GM21619 (cell line): ENCODE results near the gene LLCFC1.

ENCODE experiments used
- ATAC-seq: cut with Tn5 transposase; IDR thresholded peaks from one replicate; pipeline ENCODE4 v1.9.1; 2021; ENCODE audit not compliant: unreplicated experiment

The LLCFC1 gene

DNA sequence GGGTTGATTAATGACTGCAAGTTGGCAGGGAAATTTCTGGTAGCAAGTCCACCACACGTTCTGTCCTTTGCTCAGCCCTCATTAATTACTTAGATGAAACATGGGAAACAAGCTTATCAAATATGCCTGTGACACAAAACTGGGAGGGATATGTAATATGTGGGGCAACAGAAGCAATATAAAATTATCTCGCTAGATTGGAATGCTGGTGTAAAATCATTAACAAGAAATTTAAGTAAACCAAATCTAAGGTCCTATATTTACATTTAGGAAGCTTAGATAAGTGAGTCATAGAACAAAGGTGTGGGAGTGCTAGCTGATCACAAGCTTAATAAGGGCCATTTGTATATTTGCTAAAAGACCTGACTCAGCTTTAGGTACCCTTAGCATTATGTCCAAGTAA is 29.3 kb upstream of the LLCFC1 start:
- no peak for ATAC-seq

GRCh38 chr7:142910481-142910880 is 28.8 kb upstream of the LLCFC1 start:
- ATAC-seq: no peak

DNA sequence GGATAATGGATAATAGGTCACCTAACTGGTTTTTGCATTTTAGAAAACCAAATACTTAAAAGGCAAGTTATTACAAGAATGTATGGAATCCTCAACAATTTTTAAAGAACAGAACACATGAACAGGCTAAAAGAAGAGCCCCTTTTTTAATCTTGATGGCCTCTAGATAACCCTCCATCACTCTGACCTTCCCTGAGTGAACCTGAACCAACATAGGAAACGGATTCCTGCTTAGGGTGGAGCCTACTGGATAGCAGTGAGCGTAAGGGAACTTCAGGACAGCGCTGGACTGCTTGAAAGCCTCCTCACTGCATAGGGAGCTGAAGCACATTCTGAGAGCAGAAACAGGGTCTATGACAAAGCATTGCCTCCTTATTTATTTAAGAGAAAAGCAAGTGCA is 26.2 kb upstream of the LLCFC1 start:
- ATAC-seq: no peak

GRCh38 chr7:142913566-142913965 is 25.7 kb upstream of the LLCFC1 start:
- ATAC-seq: no peak

DNA sequence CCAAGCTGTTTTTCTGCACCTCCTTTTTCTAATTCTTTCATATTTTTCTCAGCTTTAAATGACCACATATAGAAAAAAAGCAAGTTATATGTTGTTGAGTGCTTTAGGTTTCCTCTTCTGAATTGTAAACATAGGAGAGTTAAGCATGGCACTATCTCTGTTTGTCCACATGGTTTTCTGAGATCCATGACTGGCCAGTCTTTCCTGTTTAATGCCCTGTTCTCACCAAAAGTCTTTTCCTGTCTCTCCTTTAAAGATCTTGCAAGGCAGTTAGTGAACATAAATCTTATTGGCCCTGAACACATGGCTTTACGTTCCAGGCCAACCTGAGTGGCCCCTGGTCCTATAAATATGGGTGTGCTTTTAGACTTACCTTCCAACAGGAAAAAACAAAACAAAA is 25.2 kb upstream of the LLCFC1 start:
- ATAC-seq: no peak

- ATAC-seq: no peak
Observed at GRCh38 chr7:142915315-142915714, 24.0 kb upstream of the LLCFC1 start.

- no peak for ATAC-seq
Observed at GRCh38 chr7:142916508-142916907, 22.8 kb upstream of the LLCFC1 start.

DNA sequence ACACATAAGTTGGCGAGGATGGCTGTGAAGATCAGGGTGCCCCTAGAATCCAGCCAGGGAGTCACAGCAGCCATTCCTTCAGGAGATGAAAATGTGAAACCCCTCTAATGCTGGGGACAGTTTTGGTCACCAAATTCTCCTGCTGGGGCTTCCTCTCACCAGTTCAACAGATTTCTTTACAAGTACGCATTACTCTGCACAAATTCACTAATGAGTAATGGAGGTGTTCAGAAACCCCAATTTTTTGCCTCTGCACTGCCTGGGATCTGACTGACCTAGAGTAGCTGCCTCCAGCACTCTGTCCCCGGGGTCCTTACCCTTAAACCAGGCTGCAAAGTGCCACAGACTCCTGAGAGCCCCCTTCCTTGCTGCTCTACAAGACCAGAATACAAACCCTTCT is 21.8 kb upstream of the LLCFC1 start:
- ATAC-seq: no peak

DNA sequence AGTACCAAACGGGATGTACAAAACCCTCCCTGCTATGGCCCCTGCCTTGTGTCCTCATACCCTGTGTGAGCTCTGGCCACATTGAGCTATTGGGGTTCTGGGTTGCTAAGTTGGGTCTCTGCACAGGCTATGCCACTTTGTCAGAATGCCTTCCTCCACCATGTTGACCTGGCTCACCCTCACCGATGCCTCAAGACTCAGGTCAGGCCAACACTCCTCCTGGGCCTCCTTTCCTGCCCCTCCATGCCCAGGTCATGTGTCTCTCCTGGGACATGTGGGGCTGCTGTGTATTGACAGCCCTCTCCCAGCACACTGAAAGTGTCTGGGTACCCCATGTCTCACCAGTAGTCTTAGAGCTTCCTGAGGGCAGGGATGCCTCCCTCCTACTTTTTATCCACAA is 20.4 kb upstream of the LLCFC1 start:
- ATAC-seq: no peak

DNA sequence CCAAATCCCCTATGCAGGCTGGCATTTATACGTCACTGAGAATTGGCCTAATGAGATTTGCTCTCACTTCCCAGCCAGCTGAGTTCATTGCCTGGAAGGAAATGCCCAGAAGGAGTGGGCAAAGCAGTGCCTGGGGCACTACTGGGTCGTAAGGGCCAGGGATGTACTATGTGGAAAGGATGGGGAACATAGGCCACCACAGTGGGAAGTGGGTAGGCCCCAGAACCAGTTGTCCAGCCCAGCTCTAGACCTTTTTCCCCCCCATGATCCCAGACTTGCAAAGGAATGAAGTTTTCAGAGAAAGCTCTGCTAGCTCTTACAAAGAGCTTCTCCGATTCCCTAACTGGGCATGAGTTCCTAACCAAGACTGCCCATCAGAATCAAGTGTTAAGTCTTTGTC is 19.6 kb upstream of the LLCFC1 start:
- no peak for ATAC-seq

DNA sequence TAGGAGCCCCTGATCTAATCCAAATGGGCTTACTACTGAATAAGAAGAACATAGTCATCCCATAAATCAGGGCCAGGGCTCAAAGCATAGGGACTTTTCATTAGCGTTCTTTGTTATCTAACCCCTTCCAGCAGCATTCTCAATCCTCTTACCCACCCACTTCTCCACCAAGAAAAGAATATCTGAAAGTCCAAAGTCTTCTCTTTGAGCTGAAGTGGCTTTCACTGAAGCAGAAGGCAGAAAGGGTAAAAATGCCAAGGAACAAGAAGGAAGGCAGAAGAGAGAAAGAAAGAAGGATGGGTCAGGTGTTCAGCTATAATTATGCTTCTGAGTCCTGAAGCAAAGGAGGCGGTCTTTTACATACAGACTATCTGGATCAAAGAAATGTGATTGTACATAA is 15.9 kb upstream of the LLCFC1 start:
- no peak for ATAC-seq

DNA sequence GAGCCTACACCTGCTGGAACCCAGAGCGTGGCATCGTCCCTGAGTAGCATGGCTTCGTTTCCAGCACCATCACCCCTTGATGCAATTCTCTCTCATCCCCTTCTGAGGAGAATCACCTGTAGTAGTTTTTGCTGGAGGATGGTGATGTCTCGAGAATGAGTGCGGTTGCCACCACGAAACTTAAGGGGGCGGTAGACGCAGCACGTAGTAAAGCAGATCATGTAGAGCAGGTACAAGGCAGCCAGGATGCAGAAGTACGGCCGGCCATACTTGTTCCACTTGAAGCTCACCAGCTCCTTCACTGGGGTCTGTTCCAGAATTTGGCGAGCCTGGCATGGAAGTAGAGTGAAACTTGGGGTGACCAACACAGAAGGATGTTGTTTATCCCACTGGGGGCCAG is 13.9 kb upstream of the LLCFC1 start:
- ATAC-seq: no peak

DNA sequence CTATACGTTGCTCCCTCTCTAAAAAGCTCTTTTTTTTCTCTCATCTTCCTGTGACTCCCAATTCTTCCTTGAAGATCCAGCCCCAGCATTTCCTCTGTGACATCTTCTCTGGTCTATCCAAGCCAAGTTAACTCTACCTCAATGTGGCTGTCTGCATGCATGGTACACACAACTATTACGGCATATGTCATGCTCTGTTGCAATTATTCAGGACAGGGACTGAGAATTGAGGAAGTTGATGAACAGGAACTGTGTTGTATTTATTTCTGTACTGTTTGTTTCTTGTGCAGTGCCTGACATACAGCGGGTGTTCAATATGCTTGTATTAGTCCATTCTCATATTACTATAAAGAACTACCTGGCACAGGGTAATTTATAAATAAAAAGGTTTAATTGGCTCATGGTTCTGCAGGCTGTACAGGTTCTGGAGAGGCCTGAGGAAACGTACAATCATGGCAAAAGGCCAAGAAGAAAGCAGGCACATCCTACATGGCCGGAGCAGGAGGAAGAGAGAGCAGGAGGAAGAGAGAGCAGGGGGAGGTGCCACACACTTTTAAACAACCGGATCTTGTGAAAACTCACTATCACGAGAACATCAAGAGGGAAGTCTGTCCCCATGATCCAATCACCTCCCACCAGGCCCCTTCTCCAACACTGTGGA is 12.1 kb upstream of the LLCFC1 start:
- no peak for ATAC-seq

- no peak for ATAC-seq
Observed at GRCh38 chr7:142927949-142928348, 11.3 kb upstream of the LLCFC1 start.

- no peak for ATAC-seq
Observed at GRCh38 chr7:142930126-142930730, 9.1 kb upstream of the LLCFC1 start.

- no peak for ATAC-seq
Observed at GRCh38 chr7:142932386-142933091, 6.7 kb upstream of the LLCFC1 start.

DNA sequence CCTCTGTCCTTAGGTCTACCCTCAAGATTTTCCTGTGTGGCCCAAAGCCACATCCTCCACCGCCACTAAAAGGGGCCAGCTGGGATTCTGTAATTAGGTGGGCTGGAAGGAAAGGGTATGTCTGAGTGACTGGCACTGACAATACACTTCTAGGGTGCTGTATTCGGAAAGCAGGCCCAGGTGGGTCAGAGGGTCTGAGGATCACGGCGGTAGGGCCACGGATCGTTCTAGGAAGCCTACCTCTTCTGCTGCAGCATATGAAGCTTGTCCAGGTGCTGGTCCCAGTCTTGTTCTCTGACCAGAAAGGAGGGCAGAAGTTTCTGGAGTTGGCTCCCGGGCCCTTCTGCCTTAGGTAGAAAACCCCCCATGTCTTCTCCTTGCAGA is 6.2 kb upstream of the LLCFC1 start:
- no peak for ATAC-seq

DNA sequence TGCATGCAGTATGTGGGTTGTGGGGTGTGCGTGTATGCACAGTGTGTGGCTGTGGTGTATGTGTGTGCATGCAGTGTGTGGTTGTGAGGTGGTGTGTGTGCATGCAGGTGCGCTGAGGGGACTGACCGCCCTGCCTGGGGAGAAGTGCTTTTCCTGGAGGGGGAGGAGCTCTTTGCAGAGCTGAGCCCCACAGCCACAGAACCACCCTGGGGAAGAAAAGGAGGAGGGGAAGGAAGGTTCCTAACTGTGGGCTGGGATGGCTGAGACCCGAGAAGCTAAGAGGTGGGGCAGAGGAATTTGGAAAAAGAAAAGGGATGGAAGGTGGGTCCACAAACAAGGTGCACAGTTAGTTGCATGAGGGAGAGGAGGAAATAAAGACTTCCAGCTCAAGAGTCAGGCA is 5.7 kb upstream of the LLCFC1 start, which contains the start of gene TRPV5:
TRPV5 (minus strand) TSS at position 123 of the 400 bp plus-strand sequence. CDS start 287 bp downstream, outside the sequence.
- ATAC-seq: no peak

- ATAC-seq: no peak
Observed at GRCh38 chr7:142934056-142934455, 5.2 kb upstream of the LLCFC1 start.

DNA sequence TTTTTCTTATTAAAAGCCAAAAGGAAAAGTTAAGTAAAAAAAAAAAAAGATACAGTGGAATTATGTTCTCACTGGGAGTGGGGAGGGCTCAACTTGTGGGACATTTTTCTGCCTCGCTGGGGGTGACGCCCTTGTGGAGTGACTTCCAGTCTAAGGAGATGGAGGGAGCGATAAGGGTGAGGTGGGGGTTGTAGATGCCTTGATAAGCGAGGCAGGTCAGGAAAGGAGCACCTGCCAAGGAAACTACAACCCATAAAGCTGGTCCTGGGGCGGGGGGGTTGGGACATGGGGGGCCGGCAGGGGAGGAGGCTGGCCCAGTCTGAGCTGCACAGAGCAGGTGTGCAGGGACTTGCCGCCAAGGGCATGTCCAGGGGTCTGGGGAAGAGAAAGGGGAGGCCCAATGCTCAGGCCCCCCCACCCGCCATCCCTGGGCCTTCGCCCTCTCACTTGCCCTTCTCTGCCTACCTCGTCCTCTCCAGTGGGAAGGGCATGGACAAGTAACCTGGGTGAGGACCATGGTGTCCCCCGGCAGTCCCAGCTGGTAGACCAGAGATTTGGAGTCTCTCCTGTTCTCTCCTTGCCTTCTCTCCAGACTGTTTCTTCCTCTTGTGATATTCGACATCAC is 3.2 kb upstream of the LLCFC1 start:
- no peak for ATAC-seq

GRCh38 chr7:142938611-142939010 is 673 bp upstream of the LLCFC1 start:
- no peak for ATAC-seq

- ATAC-seq: no peak
Observed at GRCh38 chr7:142940966-142941535, 1.8 kb downstream of the LLCFC1 start.
